ENCODE data around the gene WDR38.
A peak's percentile ranks its signal among the peaks of the same experiment; 100 is the strongest.

The WDR38 gene

DNA sequence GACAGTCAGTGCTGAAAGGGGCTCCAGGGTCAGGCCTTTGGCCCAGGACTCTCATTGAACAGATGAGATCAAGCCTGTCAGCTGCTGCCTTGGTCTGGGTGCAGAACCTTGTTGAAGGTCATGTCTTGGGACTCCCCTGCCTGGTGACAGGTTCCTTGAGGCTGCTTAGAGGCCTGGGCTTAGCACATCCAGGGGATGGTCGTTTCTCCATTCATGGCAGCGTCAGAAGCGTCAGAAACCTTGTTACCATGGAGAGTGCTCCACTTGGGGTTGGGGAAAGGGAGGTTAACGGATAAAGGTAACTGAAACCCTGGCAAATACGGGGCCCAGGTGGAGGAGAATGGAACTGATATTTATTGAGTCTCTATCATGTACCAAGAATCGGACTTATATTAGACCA, 17.5 kb downstream of the WDR38 start:
- H3K36me3 ChIP-seq (ENCODE audit: insufficient read depth, low read length): peaks cover 26% of the 10 kb centered on the region

DNA sequence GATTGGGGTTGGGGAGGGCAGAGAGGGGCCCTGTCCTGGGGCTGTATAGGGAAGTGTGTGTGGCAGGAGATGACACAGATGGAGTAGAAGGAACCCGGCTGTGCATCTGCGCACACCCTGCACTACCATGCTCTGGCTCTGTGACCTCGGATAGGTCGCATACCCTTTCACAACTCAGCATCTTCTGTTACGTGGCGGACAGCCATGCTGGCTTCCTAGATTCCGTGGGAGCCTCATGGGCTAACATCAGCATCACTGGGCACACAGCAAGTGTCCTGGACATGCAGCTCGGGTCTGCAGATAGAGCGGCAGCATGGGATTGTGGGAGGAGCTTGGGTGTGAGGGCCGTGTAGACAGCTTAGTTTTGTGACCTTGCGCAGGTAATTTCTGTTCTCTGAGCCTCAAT, 17.9 kb downstream of the WDR38 start:
- Histone ChIP-seq H3K9me3 (ENCODE audit: low read length) (no peaks in the 10 kb centered on the region), H2AFZ (ENCODE audit: low read depth, low read length) (no peak overlapping the region), H3K4me3 (ENCODE audit: low read length) (no peak overlapping the region), H3K36me3 (ENCODE audit: insufficient read depth, low read length) (peaks cover 28% of the 10 kb centered on the region), H3K27me3 (ENCODE audit: insufficient read depth, low read length) (no peaks in the 10 kb centered on the region), H3K4me1 (ENCODE audit: insufficient read depth, low read length) (peaks cover 24% of the 10 kb centered on the region)

More for the DNA sequence above, 17.5 kb downstream of the WDR38 start:
- no peak overlapping the region for H2AFZ ChIP-seq (ENCODE audit: low read depth, low read length)
- no peaks in the 10 kb centered on the region for H3K27me3 ChIP-seq (ENCODE audit: insufficient read depth, low read length)
- no peaks in the 10 kb centered on the region for H3K9me3 ChIP-seq (ENCODE audit: low read length)
- H3K4me3 ChIP-seq (ENCODE audit: low read length): peak overlapping the region; percentile 90
- H3K4me1 ChIP-seq (ENCODE audit: insufficient read depth, low read length): peaks cover 24% of the 10 kb centered on the region

DNA sequence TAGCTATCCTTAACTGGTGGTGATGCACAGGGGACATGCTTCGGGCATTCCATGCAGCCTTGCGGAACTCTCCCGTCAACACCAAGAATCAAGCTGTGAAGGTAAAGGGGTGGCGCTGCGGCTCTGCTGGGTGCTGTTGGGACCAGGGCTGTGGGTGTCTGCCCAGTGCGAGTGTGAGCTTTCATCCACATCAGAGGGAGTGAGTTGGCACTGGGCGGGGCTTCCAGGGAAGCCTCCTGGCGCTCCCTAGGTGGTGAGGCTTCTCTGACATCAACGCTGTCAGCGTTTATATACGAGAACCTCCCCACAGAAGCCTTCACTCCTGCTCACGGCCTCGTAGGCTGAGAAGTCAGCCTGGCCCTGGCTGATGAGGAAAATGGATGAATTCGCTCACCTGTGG, 20.4 kb downstream of the WDR38 start:
- no peak overlapping the region for H3K4me3 ChIP-seq (ENCODE audit: low read length)
- no peaks in the 10 kb centered on the region for H3K9me3 ChIP-seq (ENCODE audit: low read length)
- H3K36me3 ChIP-seq (ENCODE audit: insufficient read depth, low read length): peaks cover 50% of the 10 kb centered on the region
- H3K4me1 ChIP-seq (ENCODE audit: insufficient read depth, low read length): peaks cover 15% of the 10 kb centered on the region
- H3K27me3 ChIP-seq (ENCODE audit: insufficient read depth, low read length): no peaks in the 10 kb centered on the region
- H2AFZ ChIP-seq (ENCODE audit: low read depth, low read length): no peak overlapping the region

DNA sequence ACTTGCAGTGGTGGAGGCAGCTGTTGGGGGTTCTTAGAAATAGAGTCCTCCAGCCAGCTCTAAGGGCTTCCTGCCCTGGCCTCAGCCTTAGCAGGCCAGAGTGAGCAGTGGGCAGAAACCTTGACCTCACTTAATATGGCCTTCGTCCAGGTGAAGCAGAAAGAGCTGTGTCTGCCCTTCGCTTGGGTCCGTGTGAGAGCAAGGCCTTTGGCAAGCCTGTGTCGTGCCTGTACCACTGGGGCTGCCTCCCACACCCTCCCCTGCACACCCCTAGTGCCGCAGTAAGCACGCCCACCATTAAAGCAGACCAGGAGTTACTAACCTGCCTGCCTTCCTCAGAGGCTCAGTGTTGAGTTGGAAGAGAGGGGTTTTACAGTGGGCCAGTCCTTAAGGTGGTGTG, 22.2 kb downstream of the WDR38 start:
- no peak overlapping the region for H2AFZ ChIP-seq (ENCODE audit: low read depth, low read length)
- H3K27me3 ChIP-seq (ENCODE audit: insufficient read depth, low read length): no peaks in the 10 kb centered on the region
- peaks cover 59% of the 10 kb centered on the region for H3K36me3 ChIP-seq (ENCODE audit: insufficient read depth, low read length)
- no peak overlapping the region for H3K4me3 ChIP-seq (ENCODE audit: low read length)
- peaks cover 9% of the 10 kb centered on the region for H3K4me1 ChIP-seq (ENCODE audit: insufficient read depth, low read length)
- H3K9me3 ChIP-seq (ENCODE audit: low read length): no peaks in the 10 kb centered on the region

DNA sequence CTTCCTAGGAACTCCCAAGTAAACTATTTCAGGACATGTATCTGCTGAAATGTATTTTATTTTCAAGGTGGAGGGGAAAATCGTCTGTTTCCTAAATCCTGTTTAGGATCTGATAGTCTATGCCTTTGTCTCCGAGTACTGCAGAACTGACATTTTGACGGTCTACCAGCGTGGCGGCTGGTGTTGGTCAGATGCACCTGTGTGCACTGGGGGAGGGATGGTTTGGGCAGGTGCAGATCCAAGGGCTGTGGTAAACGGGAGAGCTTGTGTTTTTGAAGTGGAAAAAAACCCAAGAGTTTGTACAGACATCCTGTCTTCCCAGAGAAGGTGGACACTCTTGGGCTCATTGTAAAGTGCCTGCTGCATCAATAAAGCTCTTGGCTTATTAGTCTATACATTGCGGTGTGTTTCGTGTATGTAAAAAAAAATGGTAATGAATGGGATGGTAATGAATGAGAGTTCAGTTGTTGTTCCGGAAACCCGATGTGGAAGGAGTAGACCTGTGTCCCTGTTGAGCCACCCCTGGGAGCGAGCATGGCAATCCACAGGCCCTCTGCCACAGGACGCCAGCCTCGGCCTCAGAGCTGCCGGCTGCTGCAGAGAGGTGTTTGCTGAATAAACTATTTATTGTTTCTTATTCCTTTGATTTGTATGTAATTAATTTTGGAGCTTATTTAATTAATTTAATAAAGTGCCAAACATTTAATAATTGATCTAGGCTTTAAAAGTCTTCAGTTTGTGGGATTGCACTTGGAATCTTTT, 23.9 kb downstream of the WDR38 start:
- H3K27me3 ChIP-seq (ENCODE audit: insufficient read depth, low read length): no peaks in the 10 kb centered on the region
- no peaks in the 10 kb centered on the region for H3K9me3 ChIP-seq (ENCODE audit: low read length)
- no peak overlapping the region for H2AFZ ChIP-seq (ENCODE audit: low read depth, low read length)
- no peak overlapping the region for H3K4me3 ChIP-seq (ENCODE audit: low read length)
- peaks cover 72% of the 10 kb centered on the region for H3K36me3 ChIP-seq (ENCODE audit: insufficient read depth, low read length)
- peaks cover 5% of the 10 kb centered on the region for H3K4me1 ChIP-seq (ENCODE audit: insufficient read depth, low read length)

DNA sequence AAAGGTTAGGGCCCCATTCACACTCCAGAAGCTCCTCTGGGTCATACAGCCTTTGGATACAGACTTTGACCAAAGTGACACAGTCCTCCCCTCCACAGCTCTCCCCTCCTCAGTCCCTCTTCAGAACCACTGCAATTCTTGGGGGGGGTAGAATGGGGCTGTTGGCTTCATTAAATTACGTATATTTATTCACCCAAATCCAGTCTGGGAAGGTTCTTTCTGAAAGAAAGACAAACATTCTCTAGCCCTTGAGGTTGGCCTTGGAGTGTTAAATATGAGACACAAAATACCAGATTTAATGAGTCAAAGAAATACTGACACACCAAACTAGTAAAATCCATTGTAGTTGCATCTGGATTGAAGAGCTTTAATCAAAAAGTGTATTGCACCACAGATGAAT, 24.8 kb downstream of the WDR38 start:
- Histone ChIP-seq H3K9me3 (ENCODE audit: low read length) (no peaks in the 10 kb centered on the region), H2AFZ (ENCODE audit: low read depth, low read length) (no peak overlapping the region), H3K36me3 (ENCODE audit: insufficient read depth, low read length) (peaks cover 75% of the 10 kb centered on the region), H3K4me1 (ENCODE audit: insufficient read depth, low read length) (peaks cover 5% of the 10 kb centered on the region), H3K27me3 (ENCODE audit: insufficient read depth, low read length) (no peaks in the 10 kb centered on the region), H3K4me3 (ENCODE audit: low read length) (no peak overlapping the region)

DNA sequence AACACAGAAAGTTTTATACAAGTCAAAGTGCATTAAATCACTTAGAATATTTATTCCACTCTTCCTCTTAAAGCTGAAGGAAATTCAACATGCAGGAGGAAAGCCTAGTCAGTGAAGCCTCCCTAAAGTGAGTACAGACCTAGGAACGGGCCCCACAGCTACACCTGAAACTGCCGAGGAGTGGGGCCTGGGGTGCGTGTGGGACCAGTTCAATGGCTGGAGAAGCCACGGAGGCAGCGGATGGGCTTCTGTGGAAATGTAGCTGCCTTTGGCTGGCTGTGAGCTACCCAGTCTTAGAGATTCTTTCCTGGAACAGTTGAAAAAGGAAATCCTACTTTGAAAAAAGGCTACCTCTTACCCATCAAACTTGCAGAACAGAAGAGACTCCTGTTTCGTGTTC, 25.3 kb downstream of the WDR38 start:
- Histone ChIP-seq H3K36me3 (ENCODE audit: insufficient read depth, low read length) (peaks cover 71% of the 10 kb centered on the region), H2AFZ (ENCODE audit: low read depth, low read length) (no peak overlapping the region), H3K4me3 (ENCODE audit: low read length) (no peak overlapping the region), H3K27me3 (ENCODE audit: insufficient read depth, low read length) (no peaks in the 10 kb centered on the region), H3K4me1 (ENCODE audit: insufficient read depth, low read length) (peaks cover 5% of the 10 kb centered on the region), H3K9me3 (ENCODE audit: low read length) (no peaks in the 10 kb centered on the region)

DNA sequence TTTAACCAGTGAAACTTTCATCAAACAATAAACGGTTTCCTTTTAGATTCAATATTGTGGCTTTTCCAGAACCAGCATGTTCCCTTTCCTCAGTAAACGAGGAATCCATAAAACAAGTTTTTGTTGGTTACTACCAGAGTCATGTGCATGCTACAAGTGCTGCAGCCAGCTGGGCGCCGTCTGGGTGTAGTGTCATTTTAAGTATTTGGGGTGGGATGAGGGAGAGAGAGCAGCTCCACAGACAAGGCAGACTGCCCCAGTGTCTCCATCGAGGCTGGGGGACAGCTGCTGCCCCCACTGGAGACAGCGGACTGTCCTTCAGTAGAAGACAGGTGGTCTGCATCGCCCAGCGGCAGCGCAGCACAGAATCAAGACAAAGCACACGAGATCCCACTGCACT, 26.0 kb downstream of the WDR38 start:
- Histone ChIP-seq H2AFZ (ENCODE audit: low read depth, low read length) (no peak overlapping the region), H3K9me3 (ENCODE audit: low read length) (no peaks in the 10 kb centered on the region), H3K4me3 (ENCODE audit: low read length) (no peak overlapping the region), H3K27me3 (ENCODE audit: insufficient read depth, low read length) (no peaks in the 10 kb centered on the region), H3K4me1 (ENCODE audit: insufficient read depth, low read length) (peaks cover 5% of the 10 kb centered on the region), H3K36me3 (ENCODE audit: insufficient read depth, low read length) (peaks cover 64% of the 10 kb centered on the region)

DNA sequence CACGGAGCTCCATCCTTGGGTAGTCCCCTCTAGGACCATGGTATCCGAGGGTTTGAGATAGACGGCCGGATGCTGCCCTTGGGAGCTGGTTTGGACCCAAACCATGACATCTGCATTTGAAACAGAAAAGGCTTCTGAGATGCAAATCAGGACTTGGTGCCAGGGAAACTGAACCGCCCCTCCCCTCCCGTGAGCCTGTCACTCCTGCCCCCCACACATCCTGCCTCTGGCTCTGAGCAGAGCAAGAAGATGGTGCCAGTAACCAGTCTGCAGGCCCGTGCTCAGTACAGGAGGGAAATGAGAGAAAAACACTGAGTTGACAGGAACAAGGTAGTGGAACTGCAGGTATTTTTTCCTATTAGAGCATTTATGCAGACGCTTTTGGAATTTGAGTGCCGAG, 27.2 kb downstream of the WDR38 start:
- H3K27me3 ChIP-seq (ENCODE audit: insufficient read depth, low read length): no peaks in the 10 kb centered on the region
- no peak overlapping the region for H3K4me3 ChIP-seq (ENCODE audit: low read length)
- H3K9me3 ChIP-seq (ENCODE audit: low read length): no peaks in the 10 kb centered on the region
- no peak overlapping the region for H2AFZ ChIP-seq (ENCODE audit: low read depth, low read length)
- peaks cover 60% of the 10 kb centered on the region for H3K36me3 ChIP-seq (ENCODE audit: insufficient read depth, low read length)
- peaks cover 5% of the 10 kb centered on the region for H3K4me1 ChIP-seq (ENCODE audit: insufficient read depth, low read length)

DNA sequence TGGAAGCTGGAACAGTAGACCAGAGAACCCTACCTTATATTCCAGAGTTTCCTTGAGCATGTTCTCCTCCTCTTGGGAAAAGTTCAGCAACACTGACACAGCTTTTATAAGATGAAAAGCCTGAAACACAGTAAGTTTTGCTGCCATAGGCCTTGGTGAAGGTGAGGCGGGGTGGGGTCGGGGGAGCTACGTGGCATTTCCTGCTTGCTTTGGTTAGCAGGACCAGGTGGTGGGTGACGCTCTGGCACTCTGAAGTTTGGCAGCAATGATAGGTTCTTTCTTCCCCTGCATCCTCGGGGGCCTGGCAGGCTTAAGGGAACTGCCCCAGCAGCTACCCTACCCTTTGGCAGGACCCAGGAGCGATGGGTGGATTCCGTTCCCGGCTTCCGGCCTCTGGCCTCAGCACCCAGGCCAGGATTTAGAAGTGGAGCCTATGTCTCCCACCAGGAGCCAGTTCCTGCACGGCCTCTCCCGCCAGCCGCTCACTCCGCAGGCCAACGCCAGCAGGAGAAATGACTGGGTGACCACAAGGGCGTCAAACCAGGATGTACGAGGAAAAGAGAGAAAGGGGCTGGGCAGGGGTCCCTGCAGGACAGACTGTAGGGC, 28.0 kb downstream of the WDR38 start:
- peaks cover 61% of the 10 kb centered on the region for H3K36me3 ChIP-seq (ENCODE audit: insufficient read depth, low read length)

DNA sequence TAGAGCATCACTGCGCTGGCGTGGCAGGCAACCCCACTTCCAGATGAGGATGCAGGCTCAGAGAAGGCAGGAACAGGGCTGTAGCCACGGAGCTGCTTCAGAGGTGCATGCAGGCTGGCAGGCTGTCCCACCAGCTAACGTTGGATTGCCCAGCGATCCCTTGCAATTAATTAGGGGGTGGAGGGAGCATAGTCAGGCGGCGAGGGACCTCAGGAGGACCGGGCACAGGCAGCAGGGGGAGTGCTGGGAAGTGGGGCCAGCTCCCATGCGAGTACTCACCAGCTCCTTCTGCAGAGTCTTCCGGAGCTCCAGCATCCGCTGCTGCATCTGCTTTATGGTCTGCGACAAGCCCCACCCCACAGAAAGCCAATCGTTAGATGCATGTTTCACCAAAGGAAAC, 29.0 kb downstream of the WDR38 start:
- no peak overlapping the region for H2AFZ ChIP-seq (ENCODE audit: low read depth, low read length)
- H3K4me3 ChIP-seq (ENCODE audit: low read length): no peak overlapping the region
- peaks cover 5% of the 10 kb centered on the region for H3K4me1 ChIP-seq (ENCODE audit: insufficient read depth, low read length)
- peaks cover 61% of the 10 kb centered on the region for H3K36me3 ChIP-seq (ENCODE audit: insufficient read depth, low read length)
- no peaks in the 10 kb centered on the region for H3K9me3 ChIP-seq (ENCODE audit: low read length)
- H3K27me3 ChIP-seq (ENCODE audit: insufficient read depth, low read length): no peaks in the 10 kb centered on the region

More for the DNA sequence above, 28.0 kb downstream of the WDR38 start:
- Histone ChIP-seq H3K4me3 (ENCODE audit: low read length) (no peak overlapping the region), H3K9me3 (ENCODE audit: low read length) (no peaks in the 10 kb centered on the region), H3K27me3 (ENCODE audit: insufficient read depth, low read length) (no peaks in the 10 kb centered on the region), H3K4me1 (ENCODE audit: insufficient read depth, low read length) (peaks cover 5% of the 10 kb centered on the region), H2AFZ (ENCODE audit: low read depth, low read length) (no peak overlapping the region)

DNA sequence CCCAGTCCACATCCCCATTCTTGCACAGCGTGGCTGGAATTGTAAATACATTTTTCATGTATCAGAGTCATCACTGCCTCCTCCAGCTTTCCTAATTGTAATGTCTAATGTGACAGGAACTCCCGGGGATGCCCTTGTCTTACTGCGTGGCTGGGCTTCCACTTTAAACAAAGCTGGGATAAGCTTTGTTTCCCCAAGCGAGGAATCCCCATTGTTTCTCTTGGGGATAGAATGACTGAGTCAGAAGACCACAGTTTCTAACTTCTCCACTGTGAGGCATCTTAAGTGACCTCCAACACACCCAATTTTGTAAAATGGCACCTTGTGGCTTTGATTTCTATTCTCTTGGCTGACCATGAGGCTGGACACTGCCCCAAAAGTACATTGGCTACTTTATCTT, 31.1 kb downstream of the WDR38 start:
- H3K36me3 ChIP-seq (ENCODE audit: insufficient read depth, low read length): peaks cover 63% of the 10 kb centered on the region
- H3K27me3 ChIP-seq (ENCODE audit: insufficient read depth, low read length): no peaks in the 10 kb centered on the region
- H3K9me3 ChIP-seq (ENCODE audit: low read length): no peaks in the 10 kb centered on the region
- H3K4me1 ChIP-seq (ENCODE audit: insufficient read depth, low read length): peaks cover 5% of the 10 kb centered on the region
- H3K4me3 ChIP-seq (ENCODE audit: low read length): no peak overlapping the region
- no peak overlapping the region for H2AFZ ChIP-seq (ENCODE audit: low read depth, low read length)

DNA sequence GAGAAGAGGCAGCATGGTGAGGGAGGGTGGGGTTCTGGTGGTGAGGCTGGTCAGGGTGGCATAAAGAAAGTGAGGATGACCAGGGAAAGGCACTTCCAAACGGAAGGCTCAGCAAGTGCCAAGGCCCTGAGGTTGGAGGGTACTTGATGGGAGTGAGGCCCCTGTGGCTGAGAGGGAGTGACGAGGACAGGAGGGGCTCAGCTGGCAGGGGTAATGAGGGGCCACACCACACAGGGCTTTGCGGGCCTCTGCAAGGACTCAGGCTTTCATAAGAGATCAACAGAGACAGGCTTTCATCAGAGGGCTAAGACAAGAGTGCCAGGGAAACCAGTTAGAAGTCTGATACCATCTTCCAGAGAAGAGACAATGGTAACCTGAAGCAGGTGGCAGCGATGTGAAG, 32.3 kb downstream of the WDR38 start:
- Histone ChIP-seq H3K27me3 (ENCODE audit: insufficient read depth, low read length) (no peaks in the 10 kb centered on the region), H2AFZ (ENCODE audit: low read depth, low read length) (no peak overlapping the region), H3K4me3 (ENCODE audit: low read length) (no peak overlapping the region), H3K36me3 (ENCODE audit: insufficient read depth, low read length) (peaks cover 68% of the 10 kb centered on the region), H3K4me1 (ENCODE audit: insufficient read depth, low read length) (peaks cover 4% of the 10 kb centered on the region), H3K9me3 (ENCODE audit: low read length) (no peaks in the 10 kb centered on the region)

DNA sequence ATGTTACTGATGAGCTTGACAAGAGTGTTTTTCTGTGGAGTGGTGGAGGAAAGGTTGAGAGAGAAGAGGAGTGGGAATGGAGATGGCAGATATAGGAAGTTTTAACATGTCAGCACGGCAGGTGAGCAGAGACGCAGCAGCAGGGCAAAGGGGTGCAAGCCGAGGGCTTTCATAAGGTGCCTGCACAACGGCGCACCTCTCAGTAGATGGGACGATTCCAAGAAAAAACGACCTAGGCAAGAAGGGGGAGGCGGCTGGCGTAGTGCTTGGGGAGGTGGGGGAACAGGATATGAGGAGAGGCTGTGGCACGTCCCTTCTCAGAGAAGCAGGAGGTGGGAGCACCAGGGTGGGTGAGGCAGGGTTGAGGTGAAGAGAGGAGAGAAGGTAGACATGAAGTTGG, 33.2 kb downstream of the WDR38 start:
- peaks cover 70% of the 10 kb centered on the region for H3K36me3 ChIP-seq (ENCODE audit: insufficient read depth, low read length)

More for the DNA sequence above, 33.2 kb downstream of the WDR38 start:
- Histone ChIP-seq H2AFZ (ENCODE audit: low read depth, low read length) (no peak overlapping the region), H3K4me3 (ENCODE audit: low read length) (no peak overlapping the region), H3K27me3 (ENCODE audit: insufficient read depth, low read length) (no peaks in the 10 kb centered on the region), H3K4me1 (ENCODE audit: insufficient read depth, low read length) (no peaks in the 10 kb centered on the region), H3K9me3 (ENCODE audit: low read length) (no peaks in the 10 kb centered on the region)
